Endothelial cell (in vitro differentiated cells): ENCODE measurements around the gene SERPINA3. TPM values are rescaled to one million over a fixed set of nuclear protein-coding genes. Genes with fewer than 3 reads are reported as not detected.
"Not testable (repeated sequence)": the region's sequence is repeated elsewhere in the genome, so short reads cannot be mapped to it uniquely, and the experiment has no call there.

Experiments used
- DNase-seq: peaks from one replicate; pipeline ENCODE4 v3.0.0; 2021; ENCODE audit warnings: low spot score
- H3K27ac Mint-ChIP-seq: one replicate; pipeline ENCODE4 v1.8.0; 2021; ENCODE audit warnings: mixed read lengths, inconsistent platforms; ENCODE audit not compliant: unreplicated experiment
- H3K27me3 Mint-ChIP-seq: one replicate; pipeline ENCODE4 v1.8.0; 2021; ENCODE audit warnings: mild to moderate bottlenecking, moderate library complexity, mixed read lengths, inconsistent platforms; ENCODE audit not compliant: unreplicated experiment
- H3K36me3 Mint-ChIP-seq: one replicate; pipeline ENCODE4 v1.8.0; 2021; ENCODE audit warnings: mild to moderate bottlenecking, low read depth, mixed read lengths, inconsistent platforms; ENCODE audit not compliant: unreplicated experiment
- H3K4me1 Mint-ChIP-seq: one replicate; pipeline ENCODE4 v1.8.0; 2021; ENCODE audit warnings: mild to moderate bottlenecking, mixed read lengths, inconsistent platforms; ENCODE audit not compliant: unreplicated experiment
- H3K4me3 Mint-ChIP-seq: one replicate; pipeline ENCODE4 v1.8.0; 2021; ENCODE audit warnings: mild to moderate bottlenecking, mixed read lengths, inconsistent platforms; ENCODE audit not compliant: unreplicated experiment
- H3K9me3 Mint-ChIP-seq: one replicate; pipeline ENCODE4 v1.8.0; 2021; ENCODE audit warnings: mixed read lengths, inconsistent platforms; ENCODE audit not compliant: unreplicated experiment
- CTCF ChIP-seq: fragments of 200-600 bp; sonication (generic); IDR thresholded peaks from one replicate; pipeline ENCODE4 v1.5.0; 2021; ENCODE audit warnings: antibody characterized with exemption; ENCODE audit not compliant: unreplicated experiment
- total RNA-seq: library from RNA; stranded (reverse); fragmentation: NEBNext Ultra II Directional; extraction: Animal tissue kit (Norgen Biotek cat#: 25700); gene quantifications from one replicate; pipeline ENCODE4 v1.2.1, GENCODE V29; 2021; ENCODE audit not compliant: unreplicated experiment

The SERPINA3 gene
- total RNA-seq, 1 donor from 2014 or later, result not detected

- no peak for DNase-seq
- H3K36me3 Mint-ChIP-seq, result no peaks in the 10 kb centered on the region
- peaks cover 7% of the 10 kb centered on the region for H3K4me1 Mint-ChIP-seq
- no peak overlapping the region for H3K27ac Mint-ChIP-seq
- no peak overlapping the region for H3K4me3 Mint-ChIP-seq
- H3K27me3 Mint-ChIP-seq, result peaks cover 2% of the 10 kb centered on the region
- H3K9me3 Mint-ChIP-seq, result no peaks in the 10 kb centered on the region
- no peak for TF ChIP-seq CTCF
Observed at GRCh38 chr14:94600148-94600545, 12.0 kb upstream of the SERPINA3 start.

GRCh38 chr14:94601884-94602391 is 10.3 kb upstream of the SERPINA3 start:
- Mint-ChIP-seq H3K36me3 (no peaks in the 10 kb centered on the region), H3K9me3 (no peaks in the 10 kb centered on the region), H3K4me3 (no peak overlapping the region), H3K27me3 (no peaks in the 10 kb centered on the region), H3K4me1 (peaks cover 7% of the 10 kb centered on the region), H3K27ac (no peak overlapping the region)
- TF ChIP-seq CTCF, result no peak
- no peak for DNase-seq

GRCh38 chr14:94602722-94603121 is 9.5 kb upstream of the SERPINA3 start:
- Mint-ChIP-seq H3K4me3 (no peak overlapping the region), H3K27ac (no peak overlapping the region), H3K36me3 (no peaks in the 10 kb centered on the region), H3K9me3 (no peaks in the 10 kb centered on the region), H3K27me3 (no peaks in the 10 kb centered on the region), H3K4me1 (peaks cover 7% of the 10 kb centered on the region)
- no peak for TF ChIP-seq CTCF
- DNase-seq, result no peak

GRCh38 chr14:94605361-94605760 is 6.8 kb upstream of the SERPINA3 start:
- no peak overlapping the region for H3K27ac Mint-ChIP-seq

GRCh38 chr14:94608966-94609365 is 3.2 kb upstream of the SERPINA3 start:
- not testable (repeated sequence) for H3K4me3 Mint-ChIP-seq, H3K9me3 Mint-ChIP-seq, H3K4me1 Mint-ChIP-seq, H3K27me3 Mint-ChIP-seq, H3K27ac Mint-ChIP-seq, DNase-seq, H3K36me3 Mint-ChIP-seq

More at GRCh38 chr14:94605361-94605760, 6.8 kb upstream of the SERPINA3 start:
- Mint-ChIP-seq H3K36me3 (no peaks in the 10 kb centered on the region), H3K9me3 (no peaks in the 10 kb centered on the region), H3K4me3 (no peak overlapping the region), H3K4me1 (no peaks in the 10 kb centered on the region), H3K27me3 (peaks cover 2% of the 10 kb centered on the region)
- no peak for TF ChIP-seq CTCF
- DNase-seq, result no peak
